Lung (tissue), 12 donors: ENCODE results near the gene NCOA3. TPM values are rescaled to one million over a fixed set of nuclear protein-coding genes. Genes with fewer than 3 reads are reported as not detected.

Experiments
- ATAC-seq: fragments of 200-7000 bp; cut with Tn5 transposase; one replicate; pipeline ENCODE4 v1.9.1; 2020; ENCODE audit warnings: moderate number of reproducible peaks; ENCODE audit not compliant: insufficient read depth, low FRiP score
- DNase-seq, 3 donors: peaks; one replicate each; pipeline ENCODE4 v3.0.0-alpha.2; 2013 to 2017
- H3K27ac ChIP-seq, 2 donors: one replicate each; pipeline ENCODE4 v1.5.1; 2013; ENCODE audit warnings: mild to moderate bottlenecking in 2 of 2, moderate library complexity in 2 of 2, control low read depth in 1 of 2, inconsistent platforms in 1 of 2, low read depth in 1 of 2, low read length in 1 of 2
- H3K27me3 ChIP-seq, 3 donors: one replicate each; pipeline ENCODE4 v1.5.1; 2013; ENCODE audit warnings: low read length in 2 of 3; ENCODE audit not compliant: control insufficient read depth in 3 of 3, insufficient read depth in 3 of 3
- H3K36me3 ChIP-seq, 4 donors: one replicate each; pipeline ENCODE4 v1.5.1; 2013; ENCODE audit warnings: low read length in 4 of 4, mild to moderate bottlenecking in 1 of 4, moderate library complexity in 1 of 4; ENCODE audit not compliant: control insufficient read depth in 4 of 4, insufficient read depth in 4 of 4
- H3K4me1 ChIP-seq, 5 donors: one replicate each; pipeline ENCODE4 v1.5.1; 2013; ENCODE audit warnings: low read length in 5 of 5, mild to moderate bottlenecking in 2 of 5, moderate library complexity in 1 of 5; ENCODE audit not compliant: control insufficient read depth in 5 of 5, insufficient read depth in 5 of 5
- H3K4me3 ChIP-seq: one replicate; pipeline ENCODE4 v1.5.1; 2013; ENCODE audit warnings: mild to moderate bottlenecking, control low read depth, moderate library complexity
- H3K9ac ChIP-seq, 2 donors: one replicate each; pipeline ENCODE4 v1.5.1; 2013; ENCODE audit warnings: low read length in 2 of 2, control low read depth in 1 of 2; ENCODE audit not compliant: insufficient read depth in 1 of 2
- H3K9me3 ChIP-seq, 4 donors: one replicate each; pipeline ENCODE4 v1.5.1; 2013; ENCODE audit warnings: low read length in 3 of 4, mild to moderate bottlenecking in 1 of 4, moderate library complexity in 1 of 4; ENCODE audit not compliant: control insufficient read depth in 4 of 4, insufficient read depth in 3 of 4
- CTCF ChIP-seq: IDR thresholded peaks from 2 replicates; pipeline ENCODE4 v1.5.1; 2012; ENCODE audit warnings: mild to moderate bottlenecking; ENCODE audit errors: control extremely low read depth, extremely low read depth
- WGBS, 2 donors: extraction: QIAGEN DNeasy Blood & Tissue Kit; methylation state at CpG; one replicate each; pipeline ENCODE4 v1.1.7; 2013; 5-methylcytosine and 5-hydroxymethylcytosine counted together
- polyA plus RNA-seq, 2 donors: library from polyadenylated mRNA; stranded (reverse); fragments of 200-250 nt; gene quantifications; one replicate each; pipeline ENCODE4 v1.2.1, GENCODE V29; 2013
- total RNA-seq, 2 donors: library from RNA; depleted of rRNA in 1 of 2; stranded (reverse); fragments of >200 nt in 1 of 2; gene quantifications; one replicate each; pipeline ENCODE4 v1.2.1, GENCODE V29; 2014 to 2021
- donor health status: control.
- donor health status: control.
- donor health status: Bipolar disorder and iron deficiency.
- donor health status: healthy.
- donor health status: DM: yes; HTN: yes; CAD: no.

Gene NCOA3
- total and polyA plus RNA-seq, 4 donors: 5.5 to 69.4 (median 22.6) TPM

- no peaks in the 10 kb centered on the region for H3K4me1 ChIP-seq
- H3K4me3 ChIP-seq: no peak overlapping the region
- DNase-seq (no peak), ATAC-seq (no peak)
- no peaks in the 10 kb centered on the region for H3K9me3 ChIP-seq
- no peaks in the 10 kb centered on the region for H3K27me3 ChIP-seq
- peaks cover 8 to 20% (median 12%) of the 10 kb centered on the region in 4 donors for H3K36me3 ChIP-seq
- no peak overlapping the region for H3K9ac ChIP-seq
- 73 to 84% methylated on average over 2 of the region's 2 CpGs for WGBS, 2 donors
- no peak for TF ChIP-seq CTCF
- H3K27ac ChIP-seq: no peak overlapping the region
Observed at GRCh38 chr20:47623206-47623605, 121.5 kb downstream of the NCOA3 start.

- no peaks in the 10 kb centered on the region for H3K27me3 ChIP-seq
- H3K36me3 ChIP-seq: peaks cover 9 to 27% (median 16%) of the 10 kb centered on the region in 4 donors
- TF ChIP-seq CTCF: no peak
- no peak overlapping the region for H3K27ac ChIP-seq
- no peaks in the 10 kb centered on the region for H3K4me1 ChIP-seq
- no peak overlapping the region for H3K4me3 ChIP-seq
- H3K9ac ChIP-seq: no peak overlapping the region
- DNase-seq: no peak
- 90 to 95% methylated on average over 4 of the region's 4 CpGs for WGBS, 2 donors
- ATAC-seq: no peak
- H3K9me3 ChIP-seq: no peaks in the 10 kb centered on the region
Observed at GRCh38 chr20:47627540-47627939, 125.9 kb downstream of the NCOA3 start.

- DNase-seq (no peak), ATAC-seq (no peak)
- Histone ChIP-seq H3K27me3 (no peaks in the 10 kb centered on the region), H3K27ac (no peak overlapping the region), H3K4me3 (no peak overlapping the region), H3K4me1 (no peaks in the 10 kb centered on the region), H3K36me3 (peaks cover 10 to 30% (median 20%) of the 10 kb centered on the region in 4 donors), H3K9ac (no peak overlapping the region), H3K9me3 (no peaks in the 10 kb centered on the region)
- 94 to 96% methylated on average over 2 of the region's 2 CpGs for WGBS, 2 donors
- TF ChIP-seq CTCF: no peak
Observed at GRCh38 chr20:47629907-47630306, 128.2 kb downstream of the NCOA3 start.

GRCh38 chr20:47631078-47631477 lies 129.4 kb downstream of the NCOA3 start:
- Histone ChIP-seq H3K36me3 (peaks cover 17 to 35% (median 23%) of the 10 kb centered on the region in 4 donors), H3K4me3 (no peak overlapping the region), H3K27me3 (no peaks in the 10 kb centered on the region), H3K9me3 (no peaks in the 10 kb centered on the region), H3K4me1 (no peaks in the 10 kb centered on the region), H3K27ac (no peak overlapping the region), H3K9ac (no peak overlapping the region)
- DNase-seq: no peak
- no peak for TF ChIP-seq CTCF
- ATAC-seq: no peak
